Measurements from ENCODE around the gene PPM1M.
"Not testable (repeated sequence)": the region's sequence is repeated elsewhere in the genome, so short reads cannot be mapped to it uniquely, and the experiment has no call there.

PPM1M gene

GRCh38 chr3:52248165-52248541 is 2.6 kb downstream of the PPM1M start:
- no peak for DNase-seq

DNA sequence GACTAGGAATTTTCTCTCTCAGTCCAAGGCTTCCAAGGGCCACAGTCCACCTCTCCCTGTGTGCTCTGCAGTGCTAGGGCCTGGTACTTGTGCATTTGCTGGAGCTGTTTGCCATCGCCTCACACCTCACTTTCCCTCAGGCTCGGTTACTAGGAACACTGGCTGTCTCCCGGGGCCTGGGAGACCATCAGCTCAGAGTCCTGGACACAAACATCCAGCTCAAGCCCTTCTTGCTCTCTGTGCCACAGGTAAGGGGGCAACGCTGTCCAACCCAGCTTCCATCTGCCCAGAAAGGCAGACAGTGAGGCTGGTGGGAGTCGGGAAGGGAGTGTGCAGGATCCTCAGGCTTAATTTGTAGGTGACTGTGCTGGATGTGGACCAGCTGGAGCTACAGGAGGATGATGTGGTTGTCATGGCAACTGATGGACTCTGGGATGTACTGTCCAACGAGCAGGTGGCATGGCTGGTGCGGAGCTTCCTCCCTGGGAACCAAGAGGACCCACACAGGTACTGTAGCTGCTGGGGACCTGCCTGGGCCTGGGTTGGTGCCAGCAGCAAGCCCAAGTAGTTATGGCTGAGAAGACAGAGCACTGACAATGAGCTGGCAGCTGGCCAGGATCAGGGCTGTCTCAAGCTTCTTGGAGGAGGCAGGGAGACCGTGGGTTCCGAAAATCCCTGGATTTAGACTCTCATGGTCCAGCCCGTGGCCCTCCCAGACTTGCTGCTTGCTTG is 3.4 kb downstream of the PPM1M start:
- DNase-seq, result no peak

GRCh38 chr3:52249683-52250082 is 4.1 kb downstream of the PPM1M start:
- DNase-seq, result no peak

GRCh38 chr3:52250122-52250521 is 4.6 kb downstream of the PPM1M start:
- no peak for DNase-seq

DNA sequence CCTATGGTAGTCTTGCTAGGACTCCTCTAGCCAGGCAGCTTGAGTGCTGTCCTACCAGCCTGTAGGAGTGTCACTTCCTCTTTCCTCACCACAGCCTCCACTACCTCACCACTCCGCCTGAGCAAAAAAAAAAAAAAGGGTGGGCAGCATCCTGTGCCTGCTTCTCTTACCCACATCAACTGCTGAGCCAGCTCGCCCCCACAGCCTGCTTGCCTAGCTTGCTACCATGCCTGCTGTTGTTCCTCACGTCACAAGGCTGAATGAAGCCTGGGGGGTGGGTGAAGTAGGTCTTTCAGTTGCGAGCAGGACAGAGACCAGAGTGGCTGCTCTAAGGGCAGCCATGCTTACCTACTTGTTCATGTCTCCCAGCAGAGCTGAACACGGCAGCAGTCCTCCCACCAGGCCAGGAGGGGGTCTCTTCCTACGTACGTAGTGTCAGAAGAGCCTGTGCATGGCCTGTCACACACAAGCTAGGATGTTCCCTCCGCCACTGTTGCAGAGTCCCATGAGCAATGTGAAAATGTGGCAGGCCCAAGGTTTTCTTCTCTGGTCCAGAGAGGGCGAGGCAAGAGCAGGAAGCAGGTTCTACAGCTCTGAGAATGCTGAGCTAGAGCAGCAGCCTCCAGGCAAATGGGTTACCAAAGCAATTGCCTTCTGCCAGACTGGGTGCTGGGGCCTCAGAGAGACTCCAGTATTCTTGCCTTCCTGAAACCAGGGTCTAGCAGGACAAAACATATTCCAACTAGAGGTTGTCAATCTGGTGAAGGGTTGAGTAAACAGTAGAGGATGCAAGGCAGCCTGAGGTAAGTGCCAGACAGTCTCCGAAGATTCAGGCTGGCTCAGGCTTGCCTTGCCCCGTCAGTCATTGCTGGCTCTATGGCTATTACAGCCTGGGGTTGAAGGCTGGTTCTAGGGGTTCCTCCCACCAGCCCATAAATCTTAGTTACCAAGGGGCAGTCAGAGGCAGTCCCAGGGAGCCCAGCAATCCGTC is 8.1 kb downstream of the PPM1M start:
- no peak for DNase-seq

- DNase-seq, result no peak
Measured at GRCh38 chr3:52254608-52255007, 9.0 kb downstream of the PPM1M start.

- DNase-seq, result no peak
Measured at GRCh38 chr3:52256159-52256558, 10.6 kb downstream of the PPM1M start.

DNA sequence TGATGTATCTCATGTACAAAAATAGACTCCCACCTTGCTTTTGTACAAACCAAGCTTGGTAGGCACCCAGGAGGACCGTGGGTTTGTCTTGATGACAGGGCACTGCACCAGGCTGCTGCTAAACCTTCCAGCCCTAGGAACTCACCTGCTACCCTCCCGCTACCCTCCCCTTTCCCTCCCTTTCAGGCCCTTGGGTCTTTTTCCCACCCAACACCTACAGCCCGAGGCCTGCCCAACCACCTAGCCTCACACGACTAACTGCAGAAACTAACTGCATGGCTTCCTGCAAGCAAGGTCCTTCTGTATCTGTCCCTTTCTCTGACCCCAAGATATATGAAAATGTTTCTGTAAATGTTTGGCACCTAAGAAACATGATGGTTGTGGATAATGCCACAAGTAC is 11.1 kb downstream of the PPM1M start:
- no peak for DNase-seq

GRCh38 chr3:52257911-52258310 is 12.4 kb downstream of the PPM1M start:
- no peak for DNase-seq

DNA sequence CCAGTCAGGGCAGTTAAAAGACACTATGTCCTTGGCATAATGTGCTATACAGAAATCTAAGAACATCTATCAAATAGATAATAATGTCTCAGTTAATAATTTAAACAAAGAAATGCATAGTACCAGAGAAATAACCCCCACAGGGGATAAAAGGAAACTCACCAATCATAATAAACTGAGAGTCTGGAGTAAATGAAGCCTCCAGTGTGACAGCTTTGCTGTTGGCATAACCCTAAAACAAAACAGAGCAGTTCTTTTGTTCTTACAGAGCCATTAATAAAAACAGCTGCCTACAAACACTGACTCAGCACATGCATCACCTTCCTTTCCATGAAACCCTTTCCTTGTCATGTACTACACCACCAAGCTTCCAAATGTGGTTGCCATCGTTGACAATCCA is 13.5 kb downstream of the PPM1M start:
- DNase-seq, result no peak

DNA sequence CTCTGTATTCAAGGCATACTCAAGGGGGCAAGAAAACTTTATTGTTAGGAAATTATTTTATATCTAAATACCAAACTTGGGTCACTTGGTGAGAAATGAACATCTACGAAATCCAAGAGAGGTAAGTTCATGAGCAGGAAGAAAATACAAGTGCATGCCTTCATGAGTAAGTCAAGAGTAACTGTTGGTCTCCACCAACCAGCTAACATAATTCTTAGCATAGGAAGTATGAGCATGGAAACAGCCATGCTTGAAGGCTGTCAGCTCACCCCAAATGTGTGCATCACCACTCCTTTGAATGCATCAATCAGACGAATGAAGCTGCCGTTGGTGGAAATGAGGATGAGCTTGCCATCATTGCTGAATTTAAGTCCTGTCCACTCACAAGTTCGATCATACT is 13.9 kb downstream of the PPM1M start:
- DNase-seq, result no peak

- DNase-seq, result no peak
Measured at GRCh38 chr3:52262447-52262846, 16.9 kb downstream of the PPM1M start.

GRCh38 chr3:52265387-52265786 is 19.8 kb downstream of the PPM1M start:
- no peak for DNase-seq

GRCh38 chr3:52268036-52268435 is 22.5 kb downstream of the PPM1M start:
- no peak for DNase-seq

DNA sequence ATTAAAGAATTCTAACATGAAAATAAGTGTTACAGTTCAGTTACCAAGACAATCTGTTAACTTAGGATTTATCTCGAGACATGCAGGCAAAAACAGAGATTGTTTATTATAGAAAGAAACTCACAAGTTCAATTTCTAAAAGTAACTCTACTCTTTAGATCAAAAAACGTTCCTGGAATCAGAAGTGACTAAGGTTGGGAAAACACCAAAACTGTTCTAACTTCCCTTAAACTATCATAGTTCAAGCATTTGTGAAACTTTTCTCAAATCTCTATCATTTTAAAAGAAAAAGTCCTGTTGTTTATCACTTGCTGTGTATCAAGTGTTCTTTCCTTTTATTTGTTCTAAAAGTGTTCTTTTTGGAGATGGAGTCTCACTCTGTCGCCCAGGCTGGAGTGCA is 24.2 kb downstream of the PPM1M start:
- no peak for DNase-seq

GRCh38 chr3:52270252-52270754 is 24.7 kb downstream of the PPM1M start:
- no peak for DNase-seq

- DNase-seq, result not testable (repeated sequence)
Measured at GRCh38 chr3:52272172-52272571, 26.6 kb downstream of the PPM1M start.

DNA sequence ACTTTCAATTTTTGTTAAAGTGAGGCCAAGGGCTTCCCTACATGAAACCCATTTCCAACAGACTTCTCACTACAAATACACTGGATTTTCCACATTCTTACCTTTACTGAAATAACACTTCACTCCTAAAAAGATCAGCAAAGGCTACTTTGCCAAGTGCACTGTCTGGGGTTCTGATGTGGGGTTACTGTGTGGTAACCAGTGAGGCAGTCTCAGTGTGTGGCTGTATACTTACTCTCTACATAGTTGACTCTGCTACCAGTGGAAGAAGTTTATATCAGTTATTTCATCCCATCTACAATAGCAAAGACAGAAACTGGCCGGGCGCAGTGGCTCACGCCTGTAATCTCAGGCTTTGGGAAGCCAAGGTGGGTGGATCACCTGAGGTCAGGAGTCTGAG is 27.3 kb downstream of the PPM1M start:
- DNase-seq, result no peak

GRCh38 chr3:52274781-52275180 is 29.2 kb downstream of the PPM1M start:
- not testable (repeated sequence) for DNase-seq

- no peak for DNase-seq
Measured at GRCh38 chr3:52277071-52277964, 31.8 kb downstream of the PPM1M start.

DNA sequence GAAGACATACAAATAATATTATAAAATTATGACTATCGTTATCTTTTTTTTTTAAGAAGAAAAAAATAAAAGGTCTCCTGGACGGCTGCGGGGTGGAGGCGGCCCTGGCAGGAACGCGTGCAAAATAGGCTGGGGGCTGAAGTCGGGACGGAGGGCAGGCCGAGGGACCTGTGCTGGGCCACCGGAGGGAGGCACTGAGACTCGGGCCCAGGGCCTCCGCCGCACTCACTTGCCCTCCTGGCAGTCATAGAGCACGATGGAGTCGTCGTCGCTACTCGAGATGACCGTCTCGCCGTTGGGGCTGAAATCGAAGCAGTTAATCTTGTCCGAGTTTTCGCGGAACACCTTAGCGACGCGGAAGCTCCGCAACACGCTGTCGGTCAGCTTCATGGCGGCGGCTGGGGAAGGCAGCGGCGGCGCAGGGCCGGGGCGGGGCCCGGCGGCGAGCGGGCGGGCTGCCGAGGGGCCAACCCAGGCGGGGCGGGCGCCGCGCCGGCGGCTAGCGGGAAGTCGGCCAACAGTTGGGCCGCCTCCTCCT is 32.5 kb downstream of the PPM1M start:
- no peak for DNase-seq

DNA sequence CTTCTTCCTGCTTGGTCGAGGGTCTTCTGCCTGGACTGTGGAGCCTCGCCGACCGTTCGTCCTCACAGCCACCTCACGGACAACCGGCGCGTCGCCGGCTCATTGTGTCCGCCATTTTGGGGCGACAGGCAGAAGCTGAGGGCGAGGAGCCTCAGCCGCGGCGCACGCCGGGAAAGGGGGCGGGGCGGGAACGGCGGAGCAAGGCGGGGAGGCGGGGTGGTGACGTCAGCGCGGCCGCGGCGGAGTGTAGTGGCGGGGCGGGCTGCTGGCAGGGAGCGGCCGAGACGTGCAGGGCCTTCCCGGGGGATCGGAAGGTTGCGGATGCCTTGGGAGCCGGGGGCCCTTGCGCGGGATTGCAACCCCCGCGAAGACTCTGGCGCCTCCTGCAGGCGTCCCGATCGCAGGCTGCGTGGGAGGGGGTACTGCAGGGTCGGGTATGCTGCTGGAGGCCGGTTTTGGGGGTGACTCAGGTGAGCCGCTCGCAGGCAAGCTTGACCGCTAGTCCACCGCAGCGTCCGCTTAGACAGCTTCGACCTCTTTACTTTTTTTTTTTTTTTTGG is 33.0 kb downstream of the PPM1M start, which contains the start of gene WDR82:
TSS of gene WDR82 (minus strand) at position 140 of the 560 bp plus-strand sequence. CDS start 288 bp downstream, outside the sequence.
- DNase-seq, result peak; percentile 67
